K562 (cell line): ENCODE measurements around the gene STOX2. TPM values are rescaled to one million over a fixed set of nuclear protein-coding genes. Genes with fewer than 3 reads are reported as not detected.

Experiments used
- KLF1 ChIP-seq: fragments of 450-650 bp; IDR thresholded peaks from 2 replicates; pipeline ENCODE4 v1.6.1; 2016; ENCODE audit warnings: missing genetic modification characterization, missing compliant biosample characterization
- MIER1 ChIP-seq: fragments of 450-650 bp; IDR thresholded peaks from 2 replicates; pipeline ENCODE4 v1.6.1; 2016; ENCODE audit warnings: antibody characterized with exemption, mild to moderate bottlenecking, low read depth
- MTA1 ChIP-seq: fragments of 450-650 bp; IDR thresholded peaks from 2 replicates; pipeline ENCODE4 v1.6.1; 2017; ENCODE audit warnings: borderline replicate concordance
- NFXL1 ChIP-seq: fragments of 450-650 bp; formaldehyde crosslinking; IDR thresholded peaks from 2 replicates; pipeline ENCODE4 v1.4.0; 2021; ENCODE audit warnings: mild to moderate bottlenecking
- RBM15 ChIP-seq: fragments of 200-400 bp; formaldehyde crosslinking; IDR thresholded peaks from 2 replicates; pipeline ENCODE4 v1.6.1; 2018; ENCODE audit warnings: mild to moderate bottlenecking, low read length, moderate library complexity; ENCODE audit not compliant: insufficient read depth
- RNF2 ChIP-seq: sonication (generic); IDR thresholded peaks from 2 replicates; pipeline ENCODE4 v1.6.1; 2016
- STAG1 ChIP-seq: sonication (generic); formaldehyde crosslinking; IDR thresholded peaks from 2 replicates; pipeline ENCODE4 v1.5.0; 2020; ENCODE audit warnings: missing genetic modification reagents, borderline replicate concordance
- ZNF140 ChIP-seq: fragments of 250-450 bp; sonication (Bioruptor Pico); IDR thresholded peaks from 2 replicates; pipeline ENCODE4 v1.8.0; 2021; ENCODE audit warnings: moderate library complexity, mild to moderate bottlenecking, inconsistent platforms
- polyA plus RNA-seq, 8 experiments: library from polyadenylated mRNA; depleted of rRNA in 4 of 8; stranded (reverse) in 5 of 8; unstranded in 3 of 8; fragments of >200 nt; fragmentation: Nextera tagmentation in 2 of 8; fragmentation: Illumina TruSeq in 1 of 8; extraction: Ambion mirVana in 2 of 8; extraction: Trizol in 1 of 8; gene quantifications; 2 replicates each; pipeline versions ENCODE4 v1.2.1 to v1.2.3, GENCODE V29; 2011 to 2014; ENCODE audit warnings: inconsistent platforms in 1 of 8, missing spikeins in 1 of 8
- total RNA-seq, 7 experiments: library from RNA; depleted of rRNA in 6 of 7; stranded (reverse); fragments of >200 nt in 6 of 7; fragmentation: Illumina TruSeq in 2 of 7; extraction: Trizol in 2 of 7; gene quantifications; 2 replicates each; pipeline versions ENCODE4 v1.2.1 to v1.2.3, GENCODE V29; 2011 to 2021; ENCODE audit warnings: low replicate concordance in 1 of 7
- TF ChIP-seq, protein P1 (sequence below), 2 experiments: fragments of 150-350 bp in 1 of 2; IDR thresholded peaks; 2 replicates each; pipeline ENCODE4 v1.6.1; 2012 to 2016; ENCODE audit warnings: low read depth in 2 of 2, low read length in 2 of 2, mild to moderate bottlenecking in 1 of 2, moderate library complexity in 1 of 2
- TF ChIP-seq, protein P2 (sequence below): fragments of 250-450 bp; sonication (Bioruptor Pico); IDR thresholded peaks from 2 replicates; pipeline ENCODE4 v1.5.0; 2020; ENCODE audit warnings: mild to moderate bottlenecking, borderline replicate concordance

Gene STOX2
- total and polyA plus RNA-seq, 9 of the 15 experiments (the other 6 are each of a cell fraction or from before 2014, with no cell fraction given), result not detected

DNA sequence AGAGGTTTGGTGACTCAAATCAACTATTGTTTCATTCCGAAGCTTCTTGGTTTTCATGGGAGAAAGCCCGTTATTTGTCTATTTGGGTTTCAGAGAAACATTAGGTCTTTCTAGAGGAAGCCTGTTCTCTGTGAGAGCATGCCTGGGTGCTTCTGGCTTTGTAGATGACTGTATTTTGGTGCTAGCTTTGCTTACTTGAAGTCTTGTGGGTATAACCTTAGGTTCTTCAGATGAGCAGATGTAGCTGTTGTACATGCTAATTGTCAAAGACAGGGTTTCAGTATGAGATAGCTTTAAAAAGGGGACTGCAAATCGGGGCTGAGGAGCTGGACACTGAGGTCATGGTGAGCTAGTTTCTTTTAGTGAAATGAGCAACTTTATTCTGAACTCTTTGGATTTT lies 7.9 kb upstream of the STOX2 start (continued):
- no peak for TF ChIP-seq KLF1 (tag)
- TF ChIP-seq, protein P1, sequence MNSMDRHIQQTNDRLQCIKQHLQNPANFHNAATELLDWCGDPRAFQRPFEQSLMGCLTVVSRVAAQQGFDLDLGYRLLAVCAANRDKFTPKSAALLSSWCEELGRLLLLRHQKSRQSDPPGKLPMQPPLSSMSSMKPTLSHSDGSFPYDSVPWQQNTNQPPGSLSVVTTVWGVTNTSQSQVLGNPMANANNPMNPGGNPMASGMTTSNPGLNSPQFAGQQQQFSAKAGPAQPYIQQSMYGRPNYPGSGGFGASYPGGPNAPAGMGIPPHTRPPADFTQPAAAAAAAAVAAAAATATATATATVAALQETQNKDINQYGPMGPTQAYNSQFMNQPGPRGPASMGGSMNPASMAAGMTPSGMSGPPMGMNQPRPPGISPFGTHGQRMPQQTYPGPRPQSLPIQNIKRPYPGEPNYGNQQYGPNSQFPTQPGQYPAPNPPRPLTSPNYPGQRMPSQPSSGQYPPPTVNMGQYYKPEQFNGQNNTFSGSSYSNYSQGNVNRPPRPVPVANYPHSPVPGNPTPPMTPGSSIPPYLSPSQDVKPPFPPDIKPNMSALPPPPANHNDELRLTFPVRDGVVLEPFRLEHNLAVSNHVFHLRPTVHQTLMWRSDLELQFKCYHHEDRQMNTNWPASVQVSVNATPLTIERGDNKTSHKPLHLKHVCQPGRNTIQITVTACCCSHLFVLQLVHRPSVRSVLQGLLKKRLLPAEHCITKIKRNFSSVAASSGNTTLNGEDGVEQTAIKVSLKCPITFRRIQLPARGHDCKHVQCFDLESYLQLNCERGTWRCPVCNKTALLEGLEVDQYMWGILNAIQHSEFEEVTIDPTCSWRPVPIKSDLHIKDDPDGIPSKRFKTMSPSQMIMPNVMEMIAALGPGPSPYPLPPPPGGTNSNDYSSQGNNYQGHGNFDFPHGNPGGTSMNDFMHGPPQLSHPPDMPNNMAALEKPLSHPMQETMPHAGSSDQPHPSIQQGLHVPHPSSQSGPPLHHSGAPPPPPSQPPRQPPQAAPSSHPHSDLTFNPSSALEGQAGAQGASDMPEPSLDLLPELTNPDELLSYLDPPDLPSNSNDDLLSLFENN (IDR thresholded peaks at IDR 0.05; ENCODE audit: low read depth in 2 of 2, low read length in 2 of 2), result no peak
- no peak for TF ChIP-seq RBM15
- TF ChIP-seq RNF2, result no peak
- no peak for TF ChIP-seq MTA1
- TF ChIP-seq NFXL1 (CRISPR knock-in tag), result no peak
- no peak for TF ChIP-seq MIER1
- TF ChIP-seq, protein P2, sequence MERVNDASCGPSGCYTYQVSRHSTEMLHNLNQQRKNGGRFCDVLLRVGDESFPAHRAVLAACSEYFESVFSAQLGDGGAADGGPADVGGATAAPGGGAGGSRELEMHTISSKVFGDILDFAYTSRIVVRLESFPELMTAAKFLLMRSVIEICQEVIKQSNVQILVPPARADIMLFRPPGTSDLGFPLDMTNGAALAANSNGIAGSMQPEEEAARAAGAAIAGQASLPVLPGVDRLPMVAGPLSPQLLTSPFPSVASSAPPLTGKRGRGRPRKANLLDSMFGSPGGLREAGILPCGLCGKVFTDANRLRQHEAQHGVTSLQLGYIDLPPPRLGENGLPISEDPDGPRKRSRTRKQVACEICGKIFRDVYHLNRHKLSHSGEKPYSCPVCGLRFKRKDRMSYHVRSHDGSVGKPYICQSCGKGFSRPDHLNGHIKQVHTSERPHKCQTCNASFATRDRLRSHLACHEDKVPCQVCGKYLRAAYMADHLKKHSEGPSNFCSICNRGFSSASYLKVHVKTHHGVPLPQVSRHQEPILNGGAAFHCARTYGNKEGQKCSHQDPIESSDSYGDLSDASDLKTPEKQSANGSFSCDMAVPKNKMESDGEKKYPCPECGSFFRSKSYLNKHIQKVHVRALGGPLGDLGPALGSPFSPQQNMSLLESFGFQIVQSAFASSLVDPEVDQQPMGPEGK (CRISPR knock-in tag), result no peak
- no peak for TF ChIP-seq ZNF140 (CRISPR knock-in tag)
- no peak for TF ChIP-seq STAG1 (CRISPR knock-in tag)
